ENCODE data around the gene USP1.

The USP1 gene

GRCh38 chr1:62417351-62417999 lies 19.4 kb upstream of the USP1 start:
- H3K4me3 ChIP-seq (ENCODE audit: low read depth, low read length) = no peak overlapping the region
- TF ChIP-seq MAX (IDR thresholded peaks at IDR 0.05; ENCODE audit: low read depth, low read length) (no peak), POLR2A (IDR thresholded peaks at IDR 0.05; ENCODE audit: extremely low read depth, insufficient read length) (no peak), CTCF (IDR thresholded peaks at IDR 0.05; ENCODE audit: low read depth, low read length) (no peak), MYC (IDR thresholded peaks at IDR 0.05; ENCODE audit: low read depth, low read length) (no peak)
- DNase-seq (ENCODE audit: low read depth) = no peak

GRCh38 chr1:62420214-62420613 lies 16.6 kb upstream of the USP1 start:
- no peak for TF ChIP-seq POLR2A (IDR thresholded peaks at IDR 0.05; ENCODE audit: extremely low read depth, insufficient read length)
- no peak overlapping the region for H3K4me3 ChIP-seq (ENCODE audit: low read depth, low read length)

GRCh38 chr1:62423580-62424242 lies 13.1 kb upstream of the USP1 start:
- TF ChIP-seq POLR2A (IDR thresholded peaks at IDR 0.05; ENCODE audit: extremely low read depth, insufficient read length) (no peak), CTCF (IDR thresholded peaks at IDR 0.05; ENCODE audit: low read depth, low read length) (no peak), MAX (IDR thresholded peaks at IDR 0.05; ENCODE audit: low read depth, low read length) (no peak), MYC (IDR thresholded peaks at IDR 0.05; ENCODE audit: low read depth, low read length) (no peak)
- no peak overlapping the region for H3K4me3 ChIP-seq (ENCODE audit: low read depth, low read length)
- no peak for DNase-seq (ENCODE audit: low read depth)

More at GRCh38 chr1:62420214-62420613, 16.6 kb upstream of the USP1 start:
- no peak for DNase-seq (ENCODE audit: low read depth)

GRCh38 chr1:62424411-62424810 lies 12.4 kb upstream of the USP1 start:
- DNase-seq (ENCODE audit: low read depth) = no peak
- H3K4me3 ChIP-seq (ENCODE audit: low read depth, low read length) = no peak overlapping the region

GRCh38 chr1:62425041-62425440 lies 11.8 kb upstream of the USP1 start:
- H3K4me3 ChIP-seq (ENCODE audit: low read depth, low read length) = no peak overlapping the region
- TF ChIP-seq MAX (IDR thresholded peaks at IDR 0.05; ENCODE audit: low read depth, low read length) = no peak
- TF ChIP-seq POLR2A (IDR thresholded peaks at IDR 0.05; ENCODE audit: extremely low read depth, insufficient read length) = no peak
- no peak for TF ChIP-seq MYC (IDR thresholded peaks at IDR 0.05; ENCODE audit: low read depth, low read length)
- no peak for TF ChIP-seq CTCF (IDR thresholded peaks at IDR 0.05; ENCODE audit: low read depth, low read length)
- no peak for DNase-seq (ENCODE audit: low read depth)

More at GRCh38 chr1:62424411-62424810, 12.4 kb upstream of the USP1 start:
- TF ChIP-seq POLR2A (IDR thresholded peaks at IDR 0.05; ENCODE audit: extremely low read depth, insufficient read length) (no peak), MAX (IDR thresholded peaks at IDR 0.05; ENCODE audit: low read depth, low read length) (no peak), CTCF (IDR thresholded peaks at IDR 0.05; ENCODE audit: low read depth, low read length) (no peak), MYC (IDR thresholded peaks at IDR 0.05; ENCODE audit: low read depth, low read length) (no peak)

- no peak overlapping the region for H3K4me3 ChIP-seq (ENCODE audit: low read depth, low read length)
- TF ChIP-seq MYC (IDR thresholded peaks at IDR 0.05; ENCODE audit: low read depth, low read length) (no peak), CTCF (IDR thresholded peaks at IDR 0.05; ENCODE audit: low read depth, low read length) (no peak), POLR2A (IDR thresholded peaks at IDR 0.05; ENCODE audit: extremely low read depth, insufficient read length) (no peak)
- DNase-seq (ENCODE audit: low read depth) = no peak
Observed at GRCh38 chr1:62426237-62426636, 10.6 kb upstream of the USP1 start.
